Duodenal mucosa (tissue), 2 donors: Measurements from ENCODE around the gene MAGED1.

Experiments
- H3K27ac ChIP-seq: one replicate; pipeline ENCODE4 v1.7.0; 2013; ENCODE audit warnings: low read depth, low read length
- H3K27me3 ChIP-seq, 2 donors: one replicate each; pipeline ENCODE4 v1.7.0; 2013; ENCODE audit warnings: low read length in 2 of 2, control low read depth in 1 of 2; ENCODE audit not compliant: insufficient read depth in 2 of 2, control insufficient read depth in 1 of 2
- H3K36me3 ChIP-seq, 2 donors: one replicate each; pipeline ENCODE4 v1.7.0; 2013; ENCODE audit warnings: low read length in 2 of 2, control low read depth in 1 of 2; ENCODE audit not compliant: insufficient read depth in 2 of 2, control insufficient read depth in 1 of 2
- H3K4me1 ChIP-seq, 2 donors: one replicate each; pipeline ENCODE4 v1.7.0; 2013; ENCODE audit warnings: low read length in 2 of 2, control low read depth in 1 of 2; ENCODE audit not compliant: insufficient read depth in 2 of 2, control insufficient read depth in 1 of 2
- H3K4me3 ChIP-seq, 2 donors: one replicate each; pipeline ENCODE4 v1.7.0; 2013; ENCODE audit warnings: low read length in 2 of 2, low read depth in 1 of 2
- H3K9ac ChIP-seq, 2 donors: one replicate each; pipeline ENCODE4 v1.7.0; 2013; ENCODE audit warnings: low read length in 2 of 2, low read depth in 1 of 2
- H3K9me3 ChIP-seq, 2 donors: one replicate each; pipeline ENCODE4 v1.7.0; 2013; ENCODE audit warnings: low read length in 2 of 2, control low read depth in 1 of 2; ENCODE audit not compliant: control insufficient read depth in 1 of 2

MAGED1 gene, protein sequence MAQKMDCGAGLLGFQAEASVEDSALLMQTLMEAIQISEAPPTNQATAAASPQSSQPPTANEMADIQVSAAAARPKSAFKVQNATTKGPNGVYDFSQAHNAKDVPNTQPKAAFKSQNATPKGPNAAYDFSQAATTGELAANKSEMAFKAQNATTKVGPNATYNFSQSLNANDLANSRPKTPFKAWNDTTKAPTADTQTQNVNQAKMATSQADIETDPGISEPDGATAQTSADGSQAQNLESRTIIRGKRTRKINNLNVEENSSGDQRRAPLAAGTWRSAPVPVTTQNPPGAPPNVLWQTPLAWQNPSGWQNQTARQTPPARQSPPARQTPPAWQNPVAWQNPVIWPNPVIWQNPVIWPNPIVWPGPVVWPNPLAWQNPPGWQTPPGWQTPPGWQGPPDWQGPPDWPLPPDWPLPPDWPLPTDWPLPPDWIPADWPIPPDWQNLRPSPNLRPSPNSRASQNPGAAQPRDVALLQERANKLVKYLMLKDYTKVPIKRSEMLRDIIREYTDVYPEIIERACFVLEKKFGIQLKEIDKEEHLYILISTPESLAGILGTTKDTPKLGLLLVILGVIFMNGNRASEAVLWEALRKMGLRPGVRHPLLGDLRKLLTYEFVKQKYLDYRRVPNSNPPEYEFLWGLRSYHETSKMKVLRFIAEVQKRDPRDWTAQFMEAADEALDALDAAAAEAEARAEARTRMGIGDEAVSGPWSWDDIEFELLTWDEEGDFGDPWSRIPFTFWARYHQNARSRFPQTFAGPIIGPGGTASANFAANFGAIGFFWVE

DNA sequence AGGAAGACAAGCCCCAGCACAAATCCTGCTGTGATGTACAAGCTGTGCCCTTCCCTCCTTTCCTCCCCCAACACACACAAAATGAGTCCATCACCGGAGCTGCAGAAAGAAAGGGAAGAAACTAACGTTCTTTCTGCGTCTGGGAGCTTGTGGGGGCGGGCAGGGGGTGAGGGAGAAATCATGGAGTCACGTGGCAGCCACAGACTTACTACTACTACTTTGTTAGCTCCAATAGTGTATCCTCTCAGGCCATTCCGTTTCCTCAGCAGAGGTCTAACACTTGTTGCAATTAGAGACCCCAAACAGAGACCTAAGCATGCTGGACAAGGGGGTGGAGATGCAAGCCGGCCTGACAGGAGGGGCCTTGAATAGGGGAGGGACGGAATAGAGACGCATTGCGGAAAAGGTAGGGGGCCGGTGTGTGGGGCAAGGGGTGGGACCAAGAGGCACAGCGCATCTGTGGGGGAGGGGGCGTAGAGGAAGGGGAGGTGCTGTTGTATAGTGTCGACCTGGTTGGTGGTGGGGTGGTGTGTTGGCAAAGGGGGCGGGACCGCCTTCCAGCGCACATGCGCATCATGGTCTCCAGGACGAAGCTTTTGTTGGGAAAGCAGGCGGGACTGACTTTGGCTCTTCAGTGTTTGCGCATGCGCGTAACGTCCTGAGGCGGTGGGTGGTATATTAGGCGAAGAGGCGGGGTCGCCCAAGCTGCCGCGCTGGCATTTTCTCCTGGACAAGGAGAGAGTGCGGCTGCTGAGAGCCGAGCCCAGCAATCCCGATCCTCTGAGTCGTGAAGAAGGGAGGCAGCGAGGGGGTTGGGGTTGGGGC lies at the start of gene MAGED1:
Gene MAGED1 (plus strand): TSS at position 703 of the 825 bp plus-strand sequence. CDS start 682 bp downstream, outside the sequence.
- Histone ChIP-seq H3K9ac (peak within 1 kb of the TSS; percentile 44 to 66), H3K27me3 (no peaks in the 10 kb centered on the region), H3K4me3 (peak within 1 kb of the TSS; percentile 69 to 80), H3K4me1 (peaks cover 0 to 7% of the 10 kb centered on the region in 2 donors), H3K36me3 (peaks cover 0 to 9% of the 10 kb centered on the region in 2 donors), H3K27ac (peak within 1 kb of the TSS; percentile 14), H3K9me3 (no peaks in the 10 kb centered on the region)

DNA sequence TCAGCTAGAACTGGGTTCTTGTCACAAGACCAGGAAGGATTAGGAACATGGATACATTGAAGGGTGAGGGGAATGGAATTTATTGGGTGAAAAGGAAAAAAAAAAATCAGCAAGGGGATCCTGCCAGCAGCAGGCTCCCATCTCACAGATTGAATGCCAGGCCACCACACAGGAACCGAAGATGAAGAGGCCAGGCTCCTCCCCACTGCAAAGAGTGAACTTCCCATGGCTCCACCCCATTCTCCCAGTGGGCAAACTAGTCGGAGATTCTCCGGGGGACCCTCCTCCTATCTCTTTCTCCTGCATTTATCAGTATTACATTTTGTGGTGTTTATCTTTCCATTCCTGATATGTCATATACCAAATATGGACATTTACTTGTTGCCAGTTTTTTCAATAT lies 46.0 kb upstream of the MAGED1 start:
- Histone ChIP-seq H3K27me3 (no peaks in the 10 kb centered on the region), H3K4me3 (no peak overlapping the region), H3K27ac (no peak overlapping the region), H3K9ac (no peak overlapping the region), H3K4me1 (no peaks in the 10 kb centered on the region), H3K36me3 (no peaks in the 10 kb centered on the region), H3K9me3 (no peaks in the 10 kb centered on the region)

DNA sequence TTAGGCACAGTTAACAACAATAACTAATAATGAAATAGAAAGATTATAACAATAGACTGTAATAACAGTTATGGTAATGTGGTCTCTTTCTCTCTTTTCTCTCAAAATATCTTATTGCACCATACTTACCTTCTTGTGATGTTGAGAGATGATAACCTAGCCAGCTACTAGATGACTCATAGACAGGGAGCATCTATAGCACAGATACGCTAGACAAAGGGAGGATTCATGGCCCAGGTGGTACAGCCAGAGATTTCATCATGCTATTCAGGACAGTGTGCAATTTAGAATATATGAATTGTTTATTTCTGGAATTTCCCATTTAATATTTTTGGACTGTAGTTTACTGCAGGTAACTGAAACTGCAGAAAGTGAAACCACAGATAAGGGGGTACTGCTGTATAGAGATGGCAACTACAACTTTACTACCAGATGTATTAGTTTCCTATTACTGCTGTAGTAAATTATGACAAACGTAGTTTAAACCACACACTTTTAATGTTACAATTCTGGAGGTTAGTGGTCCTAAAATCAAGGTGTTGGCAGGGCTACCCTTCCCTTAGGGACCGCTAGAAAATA lies 41.8 kb upstream of the MAGED1 start:
- no peaks in the 10 kb centered on the region for H3K27me3 ChIP-seq
- H3K9me3 ChIP-seq, result peaks cover 0 to 2% of the 10 kb centered on the region in 2 donors
- no peak overlapping the region for H3K4me3 ChIP-seq
- H3K9ac ChIP-seq, result no peak overlapping the region
- H3K27ac ChIP-seq, result no peak overlapping the region
- no peaks in the 10 kb centered on the region for H3K4me1 ChIP-seq
- peaks cover 0 to 4% of the 10 kb centered on the region in 2 donors for H3K36me3 ChIP-seq

DNA sequence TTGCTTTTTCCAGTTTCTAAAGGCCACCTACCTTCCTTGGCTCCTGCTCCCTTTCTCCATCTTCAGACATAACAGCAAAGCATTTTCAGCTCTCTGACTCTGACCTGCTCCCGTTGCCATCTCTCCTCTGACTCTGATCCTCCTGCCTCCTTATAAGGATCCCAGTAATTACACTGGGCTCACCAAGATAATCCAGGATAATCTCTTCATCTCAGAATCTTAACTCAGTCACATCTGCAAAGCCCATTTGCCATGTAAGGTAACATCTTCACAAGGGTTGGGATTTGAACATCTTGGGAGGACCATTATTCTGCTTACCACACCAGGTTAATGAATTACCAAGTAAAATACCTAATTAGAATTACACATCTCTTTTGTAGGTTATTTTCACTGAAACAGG lies 41.3 kb upstream of the MAGED1 start:
- Histone ChIP-seq H3K9ac (no peak overlapping the region), H3K36me3 (peaks cover 0 to 6% of the 10 kb centered on the region in 2 donors), H3K4me3 (no peak overlapping the region), H3K27me3 (no peaks in the 10 kb centered on the region), H3K27ac (no peak overlapping the region), H3K4me1 (no peaks in the 10 kb centered on the region), H3K9me3 (peaks cover 0 to 7% of the 10 kb centered on the region in 2 donors)

DNA sequence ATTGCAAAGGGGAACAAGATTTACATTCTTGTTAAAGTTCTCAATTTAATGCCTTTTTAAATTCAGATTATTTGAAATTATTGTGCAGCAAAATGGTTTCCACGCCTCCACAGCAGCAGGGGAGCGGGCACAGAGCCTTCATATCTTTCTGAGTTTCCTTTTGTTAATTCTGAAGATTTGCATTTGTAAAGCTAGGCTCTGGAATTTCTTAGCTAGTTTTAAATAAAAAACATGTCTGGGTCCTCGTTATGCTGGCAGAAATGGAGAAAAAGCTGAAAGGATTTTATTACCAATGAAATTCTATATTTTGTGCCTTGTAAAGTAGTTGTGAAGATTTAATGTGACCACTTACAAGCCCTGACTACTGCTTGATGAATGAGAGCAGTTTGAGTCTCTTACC lies 40.8 kb upstream of the MAGED1 start:
- Histone ChIP-seq H3K27ac (no peak overlapping the region), H3K4me3 (no peak overlapping the region), H3K9ac (no peak overlapping the region), H3K9me3 (peaks cover 0 to 7% of the 10 kb centered on the region in 2 donors), H3K4me1 (no peaks in the 10 kb centered on the region), H3K36me3 (peaks cover 0 to 6% of the 10 kb centered on the region in 2 donors), H3K27me3 (no peaks in the 10 kb centered on the region)

DNA sequence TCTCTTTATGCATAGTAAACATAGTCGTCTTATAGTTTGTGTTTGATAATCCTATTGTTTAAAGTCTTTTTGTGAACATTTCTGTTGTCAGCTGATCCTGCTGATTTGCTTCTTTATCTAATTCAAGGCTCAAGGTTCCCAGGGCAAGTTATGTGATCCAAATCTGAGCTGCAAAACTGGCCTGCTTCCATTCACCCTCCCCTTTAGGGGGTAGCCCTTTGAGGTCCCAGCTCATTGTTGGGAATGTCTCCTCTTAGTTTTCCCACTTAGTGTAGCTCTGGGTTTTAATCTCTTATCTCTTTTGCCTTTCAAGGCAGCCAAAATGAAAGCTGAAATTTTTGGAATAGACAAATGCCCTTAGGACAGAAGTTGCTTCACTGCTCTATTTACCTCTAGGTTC lies 40.2 kb upstream of the MAGED1 start:
- H3K27ac ChIP-seq, result no peak overlapping the region
- H3K9me3 ChIP-seq, result peaks cover 0 to 9% of the 10 kb centered on the region in 2 donors
- no peak overlapping the region for H3K4me3 ChIP-seq
- no peak overlapping the region for H3K9ac ChIP-seq
- H3K27me3 ChIP-seq, result no peaks in the 10 kb centered on the region
- no peaks in the 10 kb centered on the region for H3K4me1 ChIP-seq
- peaks cover 0 to 6% of the 10 kb centered on the region in 2 donors for H3K36me3 ChIP-seq

DNA sequence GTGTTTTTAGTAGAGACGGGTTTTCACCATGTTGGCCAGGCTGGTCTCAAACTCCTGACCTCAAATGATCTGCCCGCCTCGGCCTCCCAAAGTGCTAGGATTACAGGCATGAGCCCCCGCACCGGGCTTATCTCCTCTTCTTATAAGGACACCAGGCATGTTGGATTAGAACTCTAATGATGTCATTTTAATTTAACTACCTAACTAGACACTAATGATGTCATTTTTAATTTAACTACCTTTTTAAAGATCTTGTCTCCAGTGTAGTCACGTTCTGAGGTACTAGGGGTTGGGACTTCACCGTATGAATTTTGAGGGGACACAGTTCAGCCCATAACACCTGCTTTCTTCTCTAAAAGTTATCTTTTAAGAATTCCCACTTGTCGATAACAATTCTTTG lies 37.7 kb upstream of the MAGED1 start:
- Histone ChIP-seq H3K27me3 (no peaks in the 10 kb centered on the region), H3K9ac (no peak overlapping the region), H3K4me1 (no peaks in the 10 kb centered on the region), H3K27ac (no peak overlapping the region), H3K4me3 (no peak overlapping the region), H3K36me3 (peaks cover 0 to 6% of the 10 kb centered on the region in 2 donors), H3K9me3 (peaks cover 0 to 9% of the 10 kb centered on the region in 2 donors)

DNA sequence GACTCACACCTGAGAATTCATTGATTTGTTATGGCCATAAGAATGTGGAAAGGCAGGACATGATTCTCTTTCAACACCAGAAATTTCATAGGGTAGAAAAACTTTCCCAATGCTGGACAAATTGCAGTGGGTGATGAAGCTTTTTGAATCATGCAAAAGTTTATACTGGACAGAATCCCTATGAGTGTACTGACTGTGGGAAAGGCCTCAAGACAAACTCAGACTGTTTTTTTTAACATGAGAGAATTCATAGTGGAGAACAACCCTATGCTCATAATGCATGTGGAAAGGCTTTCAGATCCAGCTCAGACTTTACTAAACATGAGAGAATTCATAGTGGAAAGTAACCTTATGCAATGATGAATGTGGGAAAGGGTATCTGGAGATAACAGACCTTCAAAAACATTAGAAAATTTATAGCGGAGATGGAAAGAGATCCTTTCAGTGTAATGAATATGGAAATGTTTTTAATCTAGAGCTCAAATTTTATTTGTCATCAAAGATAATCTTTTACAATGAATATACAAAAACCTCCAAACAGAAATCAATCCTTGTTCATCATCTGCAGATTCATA lies 36.2 kb upstream of the MAGED1 start:
- Histone ChIP-seq H3K9me3 (peaks cover 0 to 9% of the 10 kb centered on the region in 2 donors), H3K36me3 (peaks cover 0 to 6% of the 10 kb centered on the region in 2 donors), H3K4me3 (no peak overlapping the region), H3K27ac (no peak overlapping the region), H3K4me1 (no peaks in the 10 kb centered on the region), H3K27me3 (no peaks in the 10 kb centered on the region), H3K9ac (no peak overlapping the region)

DNA sequence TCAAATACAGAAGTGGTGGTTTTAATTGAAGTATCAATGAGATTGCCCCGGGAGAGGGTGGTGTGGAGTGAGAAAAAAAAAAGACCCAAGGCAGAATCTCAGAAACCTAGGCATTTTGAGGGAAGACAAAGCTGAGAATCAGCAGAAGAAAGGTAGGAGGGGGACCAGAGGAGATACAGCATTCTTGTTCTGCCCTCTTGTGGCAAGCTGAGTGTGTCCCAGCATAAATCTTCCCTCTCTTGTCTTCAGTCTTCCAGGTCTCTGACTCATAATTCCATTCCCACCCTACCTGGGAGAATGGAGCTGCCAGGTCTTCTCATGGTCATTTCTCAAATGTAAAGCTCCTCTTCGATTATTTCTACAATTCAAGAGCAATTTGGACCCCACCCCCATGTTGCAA lies 32.7 kb upstream of the MAGED1 start:
- no peak overlapping the region for H3K9ac ChIP-seq
- H3K36me3 ChIP-seq, result peaks cover 0 to 6% of the 10 kb centered on the region in 2 donors
- H3K27ac ChIP-seq, result no peak overlapping the region
- H3K4me1 ChIP-seq, result no peaks in the 10 kb centered on the region
- H3K4me3 ChIP-seq, result no peak overlapping the region
- H3K27me3 ChIP-seq, result no peaks in the 10 kb centered on the region
- H3K9me3 ChIP-seq, result peaks cover 0 to 9% of the 10 kb centered on the region in 2 donors
